Measurements from ENCODE around the gene FEN1.
A peak's percentile ranks its signal among the peaks of the same experiment; 100 is the strongest.

The FEN1 gene

GRCh38 chr11:61781585-61781984 lies 11.1 kb upstream of the FEN1 start:
- Histone ChIP-seq H3K9me3 (ENCODE audit: control insufficient read depth in 2 of 2, low read length in 2 of 2) (no peaks in the 10 kb centered on the region), H3K4me3 (ENCODE audit: low read length in 2 of 2) (no peak overlapping the region), H3K9ac (ENCODE audit: low read depth in 1 of 2, low read length in 2 of 2) (no peak overlapping the region), H3K27ac (ENCODE audit: low read depth in 2 of 2, low read length in 2 of 2) (no peak overlapping the region), H3K27me3 (ENCODE audit: control insufficient read depth in 2 of 2, insufficient read depth in 2 of 2, low read length in 2 of 2) (no peaks in the 10 kb centered on the region), H3K4me1 (ENCODE audit: control insufficient read depth in 2 of 2, insufficient read depth in 2 of 2, low read length in 2 of 2) (no peaks in the 10 kb centered on the region), H3K36me3 (ENCODE audit: control insufficient read depth in 2 of 2, insufficient read depth in 2 of 2, low read length in 2 of 2) (peaks cover 10 to 23% of the 10 kb centered on the region in 2 donors)

GRCh38 chr11:61782299-61782698 lies 10.4 kb upstream of the FEN1 start:
- H3K9me3 ChIP-seq (ENCODE audit: control insufficient read depth in 2 of 2, low read length in 2 of 2): no peaks in the 10 kb centered on the region
- peaks cover 16 to 30% of the 10 kb centered on the region in 2 donors for H3K36me3 ChIP-seq (ENCODE audit: control insufficient read depth in 2 of 2, insufficient read depth in 2 of 2, low read length in 2 of 2)
- H3K27ac ChIP-seq (ENCODE audit: low read depth in 2 of 2, low read length in 2 of 2): no peak overlapping the region

GRCh38 chr11:61782841-61783240 lies 9.9 kb upstream of the FEN1 start:
- Histone ChIP-seq H3K36me3 (ENCODE audit: control insufficient read depth in 2 of 2, insufficient read depth in 2 of 2, low read length in 2 of 2) (peaks cover 21 to 35% of the 10 kb centered on the region in 2 donors), H3K4me1 (ENCODE audit: control insufficient read depth in 2 of 2, insufficient read depth in 2 of 2, low read length in 2 of 2) (no peaks in the 10 kb centered on the region), H3K27ac (ENCODE audit: low read depth in 2 of 2, low read length in 2 of 2) (no peak overlapping the region), H3K4me3 (ENCODE audit: low read length in 2 of 2) (no peak overlapping the region), H3K9me3 (ENCODE audit: control insufficient read depth in 2 of 2, low read length in 2 of 2) (no peaks in the 10 kb centered on the region), H3K27me3 (ENCODE audit: control insufficient read depth in 2 of 2, insufficient read depth in 2 of 2, low read length in 2 of 2) (no peaks in the 10 kb centered on the region), H3K9ac (ENCODE audit: low read depth in 1 of 2, low read length in 2 of 2) (no peak overlapping the region)

More at GRCh38 chr11:61782299-61782698, 10.4 kb upstream of the FEN1 start:
- Histone ChIP-seq H3K4me3 (ENCODE audit: low read length in 2 of 2) (no peak overlapping the region), H3K9ac (ENCODE audit: low read depth in 1 of 2, low read length in 2 of 2) (no peak overlapping the region), H3K4me1 (ENCODE audit: control insufficient read depth in 2 of 2, insufficient read depth in 2 of 2, low read length in 2 of 2) (no peaks in the 10 kb centered on the region), H3K27me3 (ENCODE audit: control insufficient read depth in 2 of 2, insufficient read depth in 2 of 2, low read length in 2 of 2) (no peaks in the 10 kb centered on the region)

- H3K36me3 ChIP-seq (ENCODE audit: control insufficient read depth in 2 of 2, insufficient read depth in 2 of 2, low read length in 2 of 2): peaks cover 25 to 44% of the 10 kb centered on the region in 2 donors
- H3K4me1 ChIP-seq (ENCODE audit: control insufficient read depth in 2 of 2, insufficient read depth in 2 of 2, low read length in 2 of 2): no peaks in the 10 kb centered on the region
Observed at GRCh38 chr11:61783717-61784505, 8.8 kb upstream of the FEN1 start.

GRCh38 chr11:61784506-61784805 lies 8.3 kb upstream of the FEN1 start:
- Histone ChIP-seq H3K27ac (ENCODE audit: low read depth in 2 of 2, low read length in 2 of 2) (no peak overlapping the region), H3K4me1 (ENCODE audit: control insufficient read depth in 2 of 2, insufficient read depth in 2 of 2, low read length in 2 of 2) (no peaks in the 10 kb centered on the region), H3K9ac (ENCODE audit: low read depth in 1 of 2, low read length in 2 of 2) (no peak overlapping the region), H3K27me3 (ENCODE audit: control insufficient read depth in 2 of 2, insufficient read depth in 2 of 2, low read length in 2 of 2) (no peaks in the 10 kb centered on the region), H3K9me3 (ENCODE audit: control insufficient read depth in 2 of 2, low read length in 2 of 2) (no peaks in the 10 kb centered on the region), H3K36me3 (ENCODE audit: control insufficient read depth in 2 of 2, insufficient read depth in 2 of 2, low read length in 2 of 2) (peaks cover 26 to 50% of the 10 kb centered on the region in 2 donors), H3K4me3 (ENCODE audit: low read length in 2 of 2) (no peak overlapping the region)

More at GRCh38 chr11:61783717-61784505, 8.8 kb upstream of the FEN1 start:
- H3K4me3 ChIP-seq (ENCODE audit: low read length in 2 of 2): no peak overlapping the region
- H3K27me3 ChIP-seq (ENCODE audit: control insufficient read depth in 2 of 2, insufficient read depth in 2 of 2, low read length in 2 of 2): no peaks in the 10 kb centered on the region
- no peaks in the 10 kb centered on the region for H3K9me3 ChIP-seq (ENCODE audit: control insufficient read depth in 2 of 2, low read length in 2 of 2)
- no peak overlapping the region for H3K27ac ChIP-seq (ENCODE audit: low read depth in 2 of 2, low read length in 2 of 2)
- no peak overlapping the region for H3K9ac ChIP-seq (ENCODE audit: low read depth in 1 of 2, low read length in 2 of 2)

GRCh38 chr11:61785837-61786402 lies 6.8 kb upstream of the FEN1 start:
- H3K9me3 ChIP-seq (ENCODE audit: control insufficient read depth in 2 of 2, low read length in 2 of 2): no peaks in the 10 kb centered on the region
- H3K9ac ChIP-seq (ENCODE audit: low read depth in 1 of 2, low read length in 2 of 2): no peak overlapping the region
- H3K4me1 ChIP-seq (ENCODE audit: control insufficient read depth in 2 of 2, insufficient read depth in 2 of 2, low read length in 2 of 2): no peaks in the 10 kb centered on the region
- H3K4me3 ChIP-seq (ENCODE audit: low read length in 2 of 2): no peak overlapping the region
- H3K27me3 ChIP-seq (ENCODE audit: control insufficient read depth in 2 of 2, insufficient read depth in 2 of 2, low read length in 2 of 2): no peaks in the 10 kb centered on the region
- H3K36me3 ChIP-seq (ENCODE audit: control insufficient read depth in 2 of 2, insufficient read depth in 2 of 2, low read length in 2 of 2): peaks cover 35 to 61% of the 10 kb centered on the region in 2 donors
- H3K27ac ChIP-seq (ENCODE audit: low read depth in 2 of 2, low read length in 2 of 2): no peak overlapping the region

- Histone ChIP-seq H3K9me3 (ENCODE audit: control insufficient read depth in 2 of 2, low read length in 2 of 2) (no peaks in the 10 kb centered on the region), H3K4me1 (ENCODE audit: control insufficient read depth in 2 of 2, insufficient read depth in 2 of 2, low read length in 2 of 2) (peaks cover 7 to 9% of the 10 kb centered on the region in 2 donors), H3K4me3 (ENCODE audit: low read length in 2 of 2) (no peak overlapping the region), H3K27ac (ENCODE audit: low read depth in 2 of 2, low read length in 2 of 2) (no peak overlapping the region), H3K27me3 (ENCODE audit: control insufficient read depth in 2 of 2, insufficient read depth in 2 of 2, low read length in 2 of 2) (no peaks in the 10 kb centered on the region), H3K9ac (ENCODE audit: low read depth in 1 of 2, low read length in 2 of 2) (no peak overlapping the region), H3K36me3 (ENCODE audit: control insufficient read depth in 2 of 2, insufficient read depth in 2 of 2, low read length in 2 of 2) (peaks cover 35 to 61% of the 10 kb centered on the region in 2 donors)
Observed at GRCh38 chr11:61787928-61788491, 4.7 kb upstream of the FEN1 start.

GRCh38 chr11:61791737-61792309 lies 888 bp upstream of the FEN1 start:
- peak overlapping the region; percentile 88 to 97 for H3K4me3 ChIP-seq (ENCODE audit: low read length in 2 of 2)
- peaks cover 29 to 42% of the 10 kb centered on the region in 2 donors for H3K36me3 ChIP-seq (ENCODE audit: control insufficient read depth in 2 of 2, insufficient read depth in 2 of 2, low read length in 2 of 2)
- no peaks in the 10 kb centered on the region for H3K27me3 ChIP-seq (ENCODE audit: control insufficient read depth in 2 of 2, insufficient read depth in 2 of 2, low read length in 2 of 2)
- H3K9me3 ChIP-seq (ENCODE audit: control insufficient read depth in 2 of 2, low read length in 2 of 2): no peaks in the 10 kb centered on the region
- peak overlapping the region; percentile 92 to 94 for H3K9ac ChIP-seq (ENCODE audit: low read depth in 1 of 2, low read length in 2 of 2)
- H3K4me1 ChIP-seq (ENCODE audit: control insufficient read depth in 2 of 2, insufficient read depth in 2 of 2, low read length in 2 of 2): peaks cover 13 to 15% of the 10 kb centered on the region in 2 donors
- H3K27ac ChIP-seq (ENCODE audit: low read depth in 2 of 2, low read length in 2 of 2): peak overlapping the region; percentile 88 to 96

- H3K9ac ChIP-seq (ENCODE audit: low read depth in 1 of 2, low read length in 2 of 2): peak overlapping the region; percentile 92 to 94
- no peaks in the 10 kb centered on the region for H3K27me3 ChIP-seq (ENCODE audit: control insufficient read depth in 2 of 2, insufficient read depth in 2 of 2, low read length in 2 of 2)
- peak overlapping the region; percentile 88 to 96 for H3K27ac ChIP-seq (ENCODE audit: low read depth in 2 of 2, low read length in 2 of 2)
- H3K4me1 ChIP-seq (ENCODE audit: control insufficient read depth in 2 of 2, insufficient read depth in 2 of 2, low read length in 2 of 2): peaks cover 13 to 15% of the 10 kb centered on the region in 2 donors
- peaks cover 15 to 29% of the 10 kb centered on the region in 2 donors for H3K36me3 ChIP-seq (ENCODE audit: control insufficient read depth in 2 of 2, insufficient read depth in 2 of 2, low read length in 2 of 2)
- peak overlapping the region; percentile 88 to 97 for H3K4me3 ChIP-seq (ENCODE audit: low read length in 2 of 2)
- no peaks in the 10 kb centered on the region for H3K9me3 ChIP-seq (ENCODE audit: control insufficient read depth in 2 of 2, low read length in 2 of 2)
Observed at GRCh38 chr11:61793083-61793828, 545 bp downstream of the FEN1 start.

Data from mucosa of rectum (tissue), 2 donors.